ENCODE measurements around the gene CENPB.

GRCh38 chr20:3759884-3760283 lies 26.7 kb downstream of the CENPB start:
- TF ChIP-seq CTCF (IDR thresholded peaks at IDR 0.05) (no peak), POLR2AphosphoS5 (IDR thresholded peaks at IDR 0.05) (no peak)
